Hepatocyte (in vitro differentiated cells): ENCODE measurements around the gene ZNF385B. TPM values are rescaled to one million over a fixed set of nuclear protein-coding genes. Genes with fewer than 3 reads are reported as not detected.

ENCODE experiments used
- DNase-seq: peaks from one replicate; pipeline ENCODE4 v3.0.0-alpha.2; 2016; ENCODE audit warnings: low spot score
- H2AFZ ChIP-seq: fragments of 200-600 bp; sonication (generic); 2 replicates; pipeline ENCODE4 v1.6.0; 2016; ENCODE audit warnings: antibody characterized with exemption, mild to moderate bottlenecking
- H3K27ac ChIP-seq: fragments of 200-600 bp; sonication (generic); 2 replicates; pipeline ENCODE4 v1.5.1; 2016; ENCODE audit warnings: mild to moderate bottlenecking
- H3K27me3 ChIP-seq: fragments of 200-600 bp; sonication (generic); 2 replicates; pipeline ENCODE4 v1.6.1; 2016
- H3K36me3 ChIP-seq: fragments of 200-600 bp; sonication (generic); replicated peaks from 2 replicates; pipeline ENCODE4 v1.5.1; 2016; ENCODE audit warnings: low read depth; ENCODE audit not compliant: insufficient read depth
- H3K4me1 ChIP-seq: fragments of 200-600 bp; sonication (generic); 2 replicates; pipeline ENCODE4 v1.5.1; 2016; ENCODE audit warnings: mild to moderate bottlenecking, moderate library complexity; ENCODE audit not compliant: insufficient read depth
- H3K4me2 ChIP-seq: fragments of 200-600 bp; sonication (generic); 2 replicates; pipeline ENCODE4 v1.6.0; 2016
- H3K4me3 ChIP-seq: fragments of 200-600 bp; sonication (generic); 2 replicates; pipeline ENCODE4 v1.5.1; 2016; ENCODE audit warnings: mild to moderate bottlenecking
- H3K79me2 ChIP-seq: fragments of 200-600 bp; sonication (generic); 2 replicates; pipeline ENCODE4 v1.6.0; 2017; ENCODE audit warnings: mild to moderate bottlenecking
- H3K9me2 ChIP-seq: fragments of 200-600 bp; sonication (generic); replicated peaks from 2 replicates; pipeline ENCODE4 v1.6.0; 2017; ENCODE audit warnings: mild to moderate bottlenecking; ENCODE audit not compliant: insufficient read depth
- H3K9me3 ChIP-seq: fragments of 200-600 bp; sonication (generic); 2 replicates; pipeline ENCODE4 v1.5.1; 2016; ENCODE audit warnings: low read depth, mild to moderate bottlenecking
- H4K20me1 ChIP-seq: fragments of 200-600 bp; sonication (generic); 2 replicates; pipeline ENCODE4 v1.6.0; 2016; ENCODE audit warnings: mild to moderate bottlenecking; ENCODE audit not compliant: insufficient read depth, poor library complexity, severe bottlenecking
- EZH2 ChIP-seq: fragments of 200-600 bp; sonication (generic); IDR thresholded peaks from 2 replicates; pipeline ENCODE4 v1.6.1; 2016; ENCODE audit warnings: antibody characterized with exemption, mild to moderate bottlenecking, borderline replicate concordance
- EZH2phosphoT487 ChIP-seq: fragments of 200-600 bp; sonication (generic); IDR thresholded peaks from one replicate; pipeline ENCODE4 v1.6.1; 2018; ENCODE audit warnings: antibody characterized with exemption, mild to moderate bottlenecking, low read depth, moderate library complexity; ENCODE audit not compliant: unreplicated experiment, severe bottlenecking
- WGBS: methylation state at CpG from one replicate; pipeline ENCODE4 v1.1.6; 2016; ENCODE audit warnings: low lambda C conversion rate; ENCODE audit errors: missing lambda C conversion rate; 5-methylcytosine and 5-hydroxymethylcytosine counted together
- polyA plus RNA-seq: library from polyadenylated mRNA; unstranded; fragments of >200 nt; fragmentation: Nextera tagmentation; extraction: Ambion mirVana; gene quantifications from 2 replicates; pipeline ENCODE4 v1.2.1, GENCODE V29; 2016
- total RNA-seq: library from RNA; depleted of rRNA; stranded (reverse); fragments of >200 nt; gene quantifications from 2 replicates; pipeline ENCODE4 v1.2.3, GENCODE V29; 2014
- TF ChIP-seq, protein P1 (sequence below): fragments of 200-600 bp; sonication (generic); IDR thresholded peaks from 2 replicates; pipeline ENCODE4 v1.5.1; 2016; ENCODE audit warnings: antibody characterized with exemption, mild to moderate bottlenecking; ENCODE audit not compliant: poor library complexity

Gene ZNF385B
- total and polyA plus RNA-seq, 2 experiments from 2014 or later: 1.8 to 2.4 TPM

- DNase-seq: no peak
- 80% methylated on average over 3 of the region's 3 CpGs for WGBS
- Histone ChIP-seq H3K36me3 (no peaks in the 10 kb centered on the region), H3K4me2 (no peak overlapping the region), H3K9me3 (no peaks in the 10 kb centered on the region), H3K79me2 (no peaks in the 10 kb centered on the region), H2AFZ (no peak overlapping the region), H4K20me1 (no peaks in the 10 kb centered on the region), H3K27me3 (no peaks in the 10 kb centered on the region), H3K27ac (no peak overlapping the region), H3K4me1 (no peaks in the 10 kb centered on the region), H3K9me2 (no peaks in the 10 kb centered on the region), H3K4me3 (no peak overlapping the region)
- TF ChIP-seq EZH2phosphoT487 (no peak), EZH2 (no peak)
- TF ChIP-seq, protein P1, sequence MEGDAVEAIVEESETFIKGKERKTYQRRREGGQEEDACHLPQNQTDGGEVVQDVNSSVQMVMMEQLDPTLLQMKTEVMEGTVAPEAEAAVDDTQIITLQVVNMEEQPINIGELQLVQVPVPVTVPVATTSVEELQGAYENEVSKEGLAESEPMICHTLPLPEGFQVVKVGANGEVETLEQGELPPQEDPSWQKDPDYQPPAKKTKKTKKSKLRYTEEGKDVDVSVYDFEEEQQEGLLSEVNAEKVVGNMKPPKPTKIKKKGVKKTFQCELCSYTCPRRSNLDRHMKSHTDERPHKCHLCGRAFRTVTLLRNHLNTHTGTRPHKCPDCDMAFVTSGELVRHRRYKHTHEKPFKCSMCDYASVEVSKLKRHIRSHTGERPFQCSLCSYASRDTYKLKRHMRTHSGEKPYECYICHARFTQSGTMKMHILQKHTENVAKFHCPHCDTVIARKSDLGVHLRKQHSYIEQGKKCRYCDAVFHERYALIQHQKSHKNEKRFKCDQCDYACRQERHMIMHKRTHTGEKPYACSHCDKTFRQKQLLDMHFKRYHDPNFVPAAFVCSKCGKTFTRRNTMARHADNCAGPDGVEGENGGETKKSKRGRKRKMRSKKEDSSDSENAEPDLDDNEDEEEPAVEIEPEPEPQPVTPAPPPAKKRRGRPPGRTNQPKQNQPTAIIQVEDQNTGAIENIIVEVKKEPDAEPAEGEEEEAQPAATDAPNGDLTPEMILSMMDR: no peak
These were observed 102.8 kb downstream of the ZNF385B start for GRCh38 chr2:179758636-179759035.

GRCh38 chr2:179751163-179751809, 110.1 kb downstream of the ZNF385B start:
- Histone ChIP-seq H2AFZ (no peak overlapping the region), H3K27ac (no peak overlapping the region), H3K27me3 (no peaks in the 10 kb centered on the region), H3K4me1 (no peaks in the 10 kb centered on the region), H3K4me3 (no peak overlapping the region), H3K9me2 (no peaks in the 10 kb centered on the region), H3K9me3 (no peaks in the 10 kb centered on the region), H3K36me3 (no peaks in the 10 kb centered on the region), H4K20me1 (no peaks in the 10 kb centered on the region), H3K79me2 (no peaks in the 10 kb centered on the region), H3K4me2 (no peak overlapping the region)
- 13% methylated on average over 4 of the region's 4 CpGs for WGBS
- TF ChIP-seq EZH2phosphoT487 (no peak), EZH2 (no peak)
- TF ChIP-seq, protein P1: peak; percentile 81
- DNase-seq: peak; percentile 15

GRCh38 chr2:179749210-179749609, 112.2 kb downstream of the ZNF385B start:
- Histone ChIP-seq H3K4me1 (no peaks in the 10 kb centered on the region), H3K27ac (no peak overlapping the region), H3K4me3 (no peak overlapping the region), H3K36me3 (no peaks in the 10 kb centered on the region), H3K9me3 (no peaks in the 10 kb centered on the region), H3K9me2 (no peaks in the 10 kb centered on the region), H3K79me2 (no peaks in the 10 kb centered on the region), H2AFZ (no peak overlapping the region), H3K4me2 (no peak overlapping the region), H4K20me1 (no peaks in the 10 kb centered on the region), H3K27me3 (no peaks in the 10 kb centered on the region)
- 50% methylated on average over 1 of the region's 1 CpG for WGBS
- TF ChIP-seq, protein P1: no peak
- no peak for TF ChIP-seq EZH2phosphoT487
- no peak for TF ChIP-seq EZH2
- no peak for DNase-seq
